Astrocyte of the hippocampus (primary cell): ENCODE results near the gene PDE6B.
"Not testable (repeated sequence)": the region's sequence is repeated elsewhere in the genome, so short reads cannot be mapped to it uniquely, and the experiment has no call there.

Source experiments
- DNase-seq: peaks from one replicate; pipeline ENCODE4 v3.0.0; 2011; ENCODE audit warnings: low read depth, low spot score

PDE6B gene

DNA sequence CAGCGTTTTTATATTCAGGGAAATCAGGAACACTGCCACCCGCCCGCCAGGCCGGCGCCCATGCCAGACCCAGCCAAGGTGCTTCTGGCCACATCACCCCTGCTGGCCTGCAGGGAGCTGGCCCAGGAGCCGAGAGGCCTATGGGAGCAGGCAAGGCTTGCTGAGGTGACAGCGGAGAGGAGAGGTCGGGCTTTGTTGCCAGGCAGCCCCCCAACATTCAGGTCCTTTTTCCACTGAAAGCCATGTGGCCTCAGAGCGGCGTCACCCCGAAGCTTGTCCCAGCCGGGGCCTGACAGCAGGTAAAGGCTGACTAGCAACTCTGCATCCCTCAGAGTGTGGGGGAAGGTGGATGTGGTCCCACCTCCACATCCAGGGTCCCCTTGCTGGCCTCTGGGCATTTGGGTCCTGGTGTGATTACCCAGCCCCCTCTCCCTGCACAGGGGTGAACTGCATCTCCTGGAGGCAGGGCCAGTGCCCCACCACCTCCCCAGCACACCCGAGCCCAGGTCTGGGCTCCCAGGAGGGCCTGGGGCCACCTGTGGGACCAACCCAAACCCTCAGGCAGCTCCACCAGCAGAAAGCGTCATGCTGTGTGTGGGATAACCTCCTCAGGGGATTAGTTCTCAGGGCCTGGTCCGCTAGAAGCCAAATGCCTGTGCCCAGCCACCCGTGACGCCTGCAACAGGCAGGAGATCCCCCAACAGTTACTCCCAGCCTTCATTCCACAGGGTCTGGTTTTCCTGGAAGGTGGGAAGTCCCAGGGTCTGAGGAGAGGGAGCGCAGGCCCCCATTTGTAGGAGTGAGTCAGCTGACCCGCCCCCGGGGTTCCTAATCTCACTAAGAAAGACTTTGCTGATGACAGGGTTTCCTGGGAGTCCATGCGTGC, at the start of gene PDE6B:
TSS of gene PDE6B (plus strand) at position 869 of the 886 bp plus-strand sequence. CDS start 54 bp downstream, outside the sequence.
- peak; percentile 23 for DNase-seq

DNA sequence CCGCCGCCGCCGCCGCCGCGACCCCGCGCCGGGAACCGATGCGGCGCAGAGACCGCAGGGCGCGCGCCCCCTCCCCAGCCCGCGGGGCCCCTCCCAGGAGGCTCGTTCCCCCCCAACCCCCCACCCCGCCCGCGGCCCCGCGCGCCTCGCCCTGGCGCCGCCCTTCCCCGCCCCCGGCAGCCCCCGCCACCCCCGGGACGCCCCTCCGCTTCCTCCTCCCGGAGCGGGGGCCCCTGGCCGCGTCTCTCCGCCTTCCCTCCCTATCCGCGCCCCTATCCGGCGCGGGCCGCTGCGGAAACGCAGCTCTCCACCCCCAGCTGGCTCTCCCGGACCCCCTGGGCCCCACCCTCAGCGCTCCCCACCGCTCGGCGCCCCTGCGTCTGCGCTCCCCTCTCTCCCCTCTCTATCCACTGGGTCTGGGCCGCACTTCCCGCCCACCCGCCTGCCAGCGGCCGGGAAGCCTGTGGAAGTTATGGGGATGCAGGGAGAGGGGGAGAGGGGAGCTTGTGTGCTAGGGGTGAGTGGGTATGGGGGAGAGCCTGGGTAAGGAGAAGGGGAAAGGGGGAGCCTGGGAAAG, 49.0 kb upstream of the PDE6B start, which contains the start of gene TMEM271:
TSS of gene TMEM271 (minus strand) at position 51 of the 577 bp plus-strand sequence. CDS start 233 bp downstream, outside the sequence.
- no peak for DNase-seq

DNA sequence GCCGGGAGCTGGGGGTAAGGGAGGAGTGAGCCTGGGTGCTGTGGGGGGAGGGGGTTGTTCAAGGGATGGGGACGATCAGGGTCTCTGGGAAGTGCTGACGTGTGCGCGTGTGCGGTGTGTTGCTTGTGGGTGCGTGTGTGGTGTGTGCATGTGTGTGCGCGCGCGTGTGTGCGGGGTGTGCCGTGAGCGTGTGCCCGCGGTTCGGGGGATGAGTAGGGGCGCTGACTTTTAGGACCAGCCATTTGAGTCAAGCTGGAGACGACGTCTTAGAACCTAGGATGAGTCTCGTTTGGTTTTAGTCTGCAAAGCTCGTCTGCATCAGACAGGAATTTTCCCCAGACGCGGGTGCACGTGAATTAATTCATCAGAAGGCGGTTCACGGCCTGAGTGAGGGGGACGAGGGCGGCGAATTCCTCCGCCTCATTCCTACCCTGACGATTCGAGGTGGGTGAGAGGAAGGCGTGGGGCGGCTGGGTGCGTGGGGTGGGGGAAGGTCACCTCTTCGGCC, 48.3 kb upstream of the PDE6B start:
- peak; percentile 28 for DNase-seq

DNA sequence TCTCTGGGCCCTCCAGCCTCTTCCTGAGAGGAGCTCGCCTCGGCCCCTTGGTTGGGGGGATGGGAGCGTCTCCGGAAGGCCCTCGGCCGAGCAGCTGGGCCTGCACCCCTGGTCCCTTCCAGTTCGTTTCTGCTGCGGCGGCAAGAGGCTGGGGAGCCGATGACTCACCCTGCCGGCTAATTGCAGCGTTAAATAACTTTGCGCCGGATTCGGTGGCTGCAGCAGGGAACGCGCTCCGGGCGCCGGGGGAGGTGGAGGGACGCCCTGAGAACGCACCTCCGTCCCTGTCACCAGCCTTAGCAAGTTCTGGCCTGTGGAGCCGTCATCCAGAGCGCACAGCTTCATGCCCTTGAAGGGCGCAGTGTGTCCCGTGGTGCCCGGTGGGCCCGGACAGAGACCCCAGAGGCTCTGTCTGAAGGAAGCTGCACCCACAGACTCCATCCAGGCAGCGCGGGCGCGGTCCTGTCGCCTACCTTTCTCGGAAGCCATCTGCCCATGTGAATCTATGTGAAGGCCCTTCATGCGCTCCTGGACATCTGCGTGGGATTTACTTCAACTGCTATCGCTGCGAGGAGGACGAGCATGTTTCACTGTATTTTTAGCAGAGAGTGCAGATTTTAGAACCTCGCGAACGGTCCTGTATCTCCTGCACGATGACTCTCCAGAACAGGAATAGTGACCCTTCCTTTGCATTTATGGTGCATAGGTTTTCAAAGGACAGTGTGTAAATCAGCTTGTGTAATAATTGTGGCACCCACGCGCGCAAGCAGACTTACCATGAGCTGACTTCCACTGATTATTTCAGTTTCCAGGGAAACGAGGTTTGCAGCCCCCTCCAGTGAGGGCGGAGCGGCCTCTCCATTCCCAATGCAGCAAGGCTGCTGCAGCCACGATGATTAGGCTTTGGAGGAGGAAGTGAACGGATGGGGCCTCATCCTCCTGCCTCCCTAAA, 47.6 kb upstream of the PDE6B start:
- peak; percentile 63 for DNase-seq

DNA sequence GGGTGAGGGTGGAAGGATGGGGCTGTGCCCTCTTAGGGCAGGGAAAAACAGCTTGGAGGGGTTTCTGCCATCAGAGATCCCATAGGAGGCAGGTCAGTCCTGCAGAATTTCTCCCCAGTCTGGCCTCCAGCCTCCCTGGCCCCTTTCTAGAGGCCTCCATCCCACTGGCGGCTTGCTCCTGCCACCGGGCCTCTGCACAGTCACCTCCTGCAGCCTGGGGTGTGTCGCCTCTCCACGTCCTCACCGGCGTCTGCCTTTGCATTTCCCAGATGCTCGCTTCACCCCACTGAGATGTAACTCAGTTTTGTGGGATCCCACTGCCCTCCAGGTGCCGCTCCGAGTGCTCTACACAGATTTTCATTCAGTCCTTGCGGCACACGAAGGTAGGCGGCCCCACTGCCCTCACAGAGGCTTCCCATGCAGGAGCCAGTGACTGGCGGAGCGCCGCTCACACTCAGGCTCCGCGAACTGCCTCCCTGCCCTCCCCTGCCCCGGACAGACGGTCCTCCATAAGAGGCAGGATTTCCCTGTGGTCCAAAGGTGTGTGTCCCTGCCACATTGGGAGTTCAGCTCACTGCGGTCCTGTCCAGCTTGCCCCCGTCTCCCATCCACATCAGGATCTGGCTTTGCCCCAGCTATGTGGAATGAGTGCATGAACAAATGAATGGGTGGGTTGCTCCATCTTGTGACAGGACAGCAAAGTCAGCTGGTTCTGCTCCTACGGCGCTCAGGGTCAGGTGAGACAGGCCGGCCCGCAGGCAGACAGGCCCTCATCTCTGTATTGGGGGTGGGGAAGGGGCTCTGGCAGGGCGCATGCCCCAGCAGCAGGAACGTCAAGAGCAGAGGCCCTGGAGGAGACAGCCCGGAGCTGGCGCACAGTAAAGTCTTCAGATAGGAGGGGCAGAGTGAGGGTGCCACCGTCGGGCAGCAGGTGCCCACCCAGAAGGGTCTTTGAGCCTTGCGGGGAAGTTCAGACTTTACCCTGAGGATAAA, 46.6 kb upstream of the PDE6B start:
- no peak for DNase-seq

DNA sequence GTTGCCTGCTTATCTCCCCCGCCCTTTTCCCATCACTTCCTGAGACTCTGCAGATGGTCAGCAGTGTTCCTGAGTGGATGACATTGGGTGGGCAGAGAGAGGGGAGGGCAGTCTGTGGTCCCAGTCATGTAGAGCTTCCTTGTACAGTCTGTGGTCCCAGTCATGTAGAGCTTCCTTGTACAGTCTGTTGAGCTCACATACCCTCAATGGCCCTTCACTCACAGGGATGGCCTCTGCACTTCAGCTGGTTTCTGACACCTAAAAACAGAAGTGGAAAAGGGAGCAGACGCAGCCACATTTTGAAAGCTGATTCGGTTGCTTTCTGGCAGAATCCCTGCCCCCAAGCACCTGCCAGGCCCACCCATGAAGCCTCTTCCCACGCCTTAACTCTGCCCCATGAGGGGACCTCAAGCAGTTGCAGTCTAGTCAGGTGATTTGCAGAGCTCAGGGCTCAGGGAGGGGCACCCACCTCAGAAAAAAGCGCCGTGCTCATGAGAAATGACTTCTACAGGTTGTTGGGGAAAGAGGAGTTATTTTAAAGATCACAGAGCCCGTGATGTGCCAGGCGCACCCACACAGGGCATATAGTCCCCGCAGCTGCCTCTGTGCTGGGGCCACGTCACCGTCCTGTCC, 45.7 kb upstream of the PDE6B start:
- DNase-seq: no peak

DNA sequence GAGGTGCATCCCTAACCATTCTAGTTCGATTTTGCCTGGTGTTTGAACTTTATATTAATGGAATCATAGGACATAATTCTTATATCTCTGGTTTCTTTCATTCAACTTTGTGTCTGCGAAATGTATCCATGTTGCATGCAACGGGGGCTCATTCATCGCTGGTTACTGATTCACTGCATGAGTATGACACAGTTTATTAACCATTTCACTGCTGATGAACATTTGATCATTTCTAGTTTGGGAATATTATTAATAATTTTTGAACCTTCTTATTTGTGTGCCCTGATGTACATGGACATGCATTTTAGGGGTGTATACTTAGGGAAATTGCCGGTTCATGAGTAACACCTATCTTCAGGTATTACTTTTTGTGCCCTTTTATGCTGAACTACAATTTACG, 44.2 kb upstream of the PDE6B start:
- DNase-seq: no peak

DNA sequence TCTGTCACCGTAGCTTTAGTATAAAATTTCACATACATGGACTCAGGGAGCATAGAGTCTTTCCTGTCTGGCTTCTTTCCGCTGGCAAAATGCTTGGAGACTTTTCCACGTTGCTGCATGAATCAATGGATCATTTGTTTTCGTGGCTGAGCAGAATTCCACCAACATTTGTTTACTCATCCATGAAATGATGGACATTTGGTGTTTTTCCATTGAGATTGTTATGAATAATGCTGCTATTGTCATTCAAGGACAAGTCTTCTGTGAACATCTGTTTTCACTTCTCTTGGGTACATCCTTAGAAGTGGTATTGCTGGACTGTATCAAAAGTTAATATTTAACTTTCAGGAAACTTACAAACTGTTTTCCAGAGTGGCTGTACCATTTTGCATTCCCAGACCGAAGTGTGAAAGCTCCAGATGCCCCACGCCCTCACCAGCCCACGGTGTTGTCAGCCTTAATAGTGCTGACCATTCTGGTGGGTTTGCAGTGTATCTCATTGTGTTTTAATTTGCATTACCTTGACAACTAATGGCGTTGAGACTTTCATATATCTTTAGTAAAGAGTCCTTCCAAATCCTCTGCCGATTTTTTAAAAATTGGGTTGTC, 43.5 kb upstream of the PDE6B start:
- DNase-seq: no peak

DNA sequence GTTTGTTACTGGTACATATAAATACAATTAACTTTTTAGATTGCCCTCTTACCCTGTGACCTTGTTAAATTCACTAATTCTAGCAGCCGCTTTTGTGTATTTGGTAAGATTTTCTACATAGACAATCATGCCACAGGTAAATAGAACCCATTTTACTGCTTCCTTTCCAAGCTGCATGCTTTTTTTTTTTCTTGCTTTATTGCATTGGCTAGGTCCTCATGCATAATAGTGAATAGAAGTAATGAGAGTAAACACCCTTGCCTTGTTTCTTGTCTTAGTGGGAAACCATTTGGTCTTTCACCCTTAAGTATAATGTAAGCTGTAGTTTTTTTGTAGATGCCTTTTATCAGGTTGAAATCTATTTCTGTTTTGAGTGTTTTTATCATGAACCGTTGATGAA, 41.6 kb upstream of the PDE6B start:
- no peak for DNase-seq

DNA sequence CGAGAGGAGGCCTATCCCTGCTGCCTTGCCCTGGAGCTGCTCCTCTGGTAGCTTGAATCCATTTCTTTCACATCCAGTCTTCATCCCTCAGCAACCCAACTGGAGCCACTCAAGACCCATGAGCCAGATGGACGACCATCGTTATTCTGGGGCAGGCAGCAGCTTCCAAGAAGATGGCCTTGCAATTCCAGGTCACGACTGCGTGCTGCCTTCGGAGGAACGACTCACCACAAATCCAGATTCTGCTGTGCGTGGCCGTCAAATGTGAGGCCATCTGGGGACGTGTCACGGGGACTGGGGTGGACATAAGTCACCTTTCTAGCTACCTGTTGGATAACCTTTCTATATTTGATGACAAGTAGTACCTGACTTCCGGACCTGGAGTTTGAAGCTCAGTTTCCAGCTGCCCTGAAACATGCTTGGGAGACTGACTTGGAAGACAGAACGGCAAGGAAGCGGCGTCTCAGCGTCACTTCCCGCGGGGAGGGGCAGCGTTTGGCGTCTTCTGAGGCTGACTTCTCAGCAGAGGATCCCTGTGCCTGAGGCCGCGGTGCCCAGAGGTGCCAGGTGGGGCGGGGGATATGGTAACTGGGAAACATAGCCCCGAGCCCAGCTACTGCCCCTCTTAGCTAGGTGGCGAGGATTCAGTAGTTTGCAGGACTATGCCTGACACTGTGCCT, 37.6 kb upstream of the PDE6B start:
- no peak for DNase-seq

DNA sequence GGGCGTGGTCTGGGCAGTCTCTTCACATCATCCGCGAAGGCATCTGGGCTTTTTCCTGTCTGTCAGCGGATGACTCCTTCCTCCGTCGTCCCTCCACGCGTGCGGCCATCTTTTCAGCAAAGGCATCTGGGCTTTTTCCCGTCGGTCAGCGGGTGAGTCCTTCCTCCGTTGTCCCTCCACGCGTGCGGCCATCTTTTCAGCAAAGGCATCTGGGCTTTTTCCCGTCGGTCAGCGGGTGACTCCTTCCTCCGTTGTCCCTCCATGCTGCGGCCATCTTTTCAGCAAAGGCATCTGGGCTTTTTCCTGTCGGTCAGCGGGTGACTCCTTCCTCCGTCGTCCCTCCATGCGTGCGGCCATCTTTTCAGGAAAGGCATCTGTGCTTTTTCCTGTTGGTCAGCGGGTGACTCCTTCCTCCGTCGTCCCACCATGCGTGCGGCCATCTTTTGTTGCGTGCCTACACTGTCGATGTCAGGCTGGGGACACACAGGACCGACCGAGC, 37.0 kb upstream of the PDE6B start:
- no peak for DNase-seq

DNA sequence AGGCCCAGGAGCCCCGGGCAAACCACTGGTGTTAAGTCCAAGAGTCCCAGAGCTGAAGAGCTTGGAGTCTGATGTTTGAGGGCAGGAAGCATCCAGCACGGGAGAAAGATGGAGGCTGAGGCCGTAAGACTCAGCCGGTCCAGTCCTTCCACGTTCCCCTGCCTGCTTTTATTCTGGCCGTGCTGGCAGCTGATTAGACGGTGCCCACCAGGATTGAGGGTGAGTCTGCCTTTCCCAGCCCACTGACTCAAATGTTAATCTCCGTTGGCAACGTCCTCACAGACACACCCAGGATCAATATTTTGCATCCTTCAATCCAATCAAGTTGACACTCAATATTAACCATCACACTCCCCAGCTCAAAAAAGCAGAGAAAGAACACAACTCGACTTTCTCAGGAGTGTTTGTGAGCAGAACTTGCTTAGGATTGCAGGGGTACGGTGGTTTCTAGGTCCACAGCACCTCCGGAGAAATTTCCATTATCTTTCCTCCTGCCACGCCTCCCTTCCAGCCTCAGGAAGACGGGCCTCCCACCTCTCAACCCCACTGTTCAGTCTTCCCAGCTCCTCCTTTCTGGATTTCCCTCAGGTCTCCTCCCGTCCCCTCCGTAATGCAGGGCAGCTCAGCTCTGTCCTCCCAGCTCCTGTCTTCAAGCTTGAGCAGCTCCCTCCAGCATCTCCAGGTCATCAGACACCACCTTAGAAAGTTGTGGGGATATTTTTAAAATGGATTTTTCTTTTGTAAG, 36.0 kb upstream of the PDE6B start:
- no peak for DNase-seq

DNA sequence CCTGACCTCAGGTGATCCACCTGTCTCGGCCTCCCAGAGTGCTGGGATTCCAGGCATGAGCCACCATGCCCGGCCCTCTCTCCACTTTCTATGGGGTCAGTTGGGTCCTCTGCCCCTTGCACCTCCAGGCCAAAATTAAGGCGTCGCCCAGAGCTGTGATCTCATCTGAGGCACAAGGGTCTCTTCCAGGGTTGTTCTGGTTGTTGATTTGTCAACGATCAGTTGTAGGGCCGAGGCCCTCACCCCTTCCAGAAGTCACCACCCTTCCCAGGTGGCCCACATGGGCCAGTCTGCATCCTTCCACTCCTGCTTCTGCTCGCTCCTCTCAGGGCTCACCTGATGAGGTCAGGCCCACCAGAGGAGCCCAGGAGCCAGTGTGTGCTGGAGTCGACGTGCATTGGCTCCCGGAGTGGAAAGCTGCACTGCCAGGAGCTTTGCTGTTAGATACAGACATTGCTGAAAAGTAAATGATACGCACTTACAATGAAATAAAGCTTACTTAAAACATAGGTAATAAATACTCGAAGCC, 35.0 kb upstream of the PDE6B start:
- DNase-seq: no peak

DNA sequence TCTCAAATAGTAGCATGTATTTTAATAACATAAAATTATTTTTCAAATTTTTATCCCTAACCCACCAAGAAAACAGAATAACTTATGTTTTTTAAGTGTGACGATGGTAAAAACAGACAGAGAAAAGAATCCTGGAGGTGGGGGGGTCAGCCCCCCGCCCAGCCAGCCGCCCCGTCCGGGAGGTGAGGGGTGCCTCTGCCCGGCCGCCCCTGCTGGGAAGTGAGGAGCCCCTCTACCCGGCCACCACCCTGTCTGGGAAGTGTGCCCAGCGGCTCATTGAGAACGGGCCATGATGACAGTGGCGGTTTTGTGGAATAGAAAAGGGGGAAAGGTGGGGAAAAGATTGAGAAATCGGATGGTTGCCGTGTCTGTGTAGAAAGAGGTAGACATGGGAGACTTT, 33.2 kb upstream of the PDE6B start:
- not testable (repeated sequence) for DNase-seq

DNA sequence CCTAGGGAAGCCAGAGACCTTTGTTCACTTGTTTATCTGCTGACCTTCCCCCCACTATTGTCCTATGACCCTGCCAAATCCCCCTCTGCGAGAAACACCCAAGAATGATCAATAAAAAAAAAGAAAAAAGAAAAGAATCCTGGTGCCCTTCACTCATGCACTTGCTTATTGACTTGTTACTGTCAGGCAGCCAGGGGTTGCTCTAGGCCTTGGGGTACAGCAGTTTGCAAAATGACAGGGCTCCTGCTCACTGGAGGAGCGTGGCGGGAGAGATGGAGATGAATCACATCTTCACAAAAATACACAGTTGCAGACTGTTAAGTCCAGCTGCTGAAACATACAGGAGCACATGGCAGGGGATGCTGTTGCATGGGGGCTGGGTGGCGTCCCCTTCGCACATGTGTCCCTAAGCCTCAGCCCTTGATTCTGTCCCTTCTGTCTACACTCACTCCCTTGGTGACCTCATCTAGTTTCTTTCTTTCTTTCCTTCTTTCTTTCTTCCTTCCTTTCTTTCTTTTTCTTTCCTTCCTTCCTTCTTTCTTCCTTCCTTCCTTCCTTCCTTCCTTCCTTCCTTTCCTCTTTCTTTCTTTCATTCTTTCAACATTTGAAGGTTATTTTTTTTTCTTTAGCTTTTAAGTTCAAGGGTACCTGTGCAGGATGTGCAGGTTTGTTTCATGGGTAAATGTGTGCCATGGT, 32.4 kb upstream of the PDE6B start:
- no peak for DNase-seq

DNA sequence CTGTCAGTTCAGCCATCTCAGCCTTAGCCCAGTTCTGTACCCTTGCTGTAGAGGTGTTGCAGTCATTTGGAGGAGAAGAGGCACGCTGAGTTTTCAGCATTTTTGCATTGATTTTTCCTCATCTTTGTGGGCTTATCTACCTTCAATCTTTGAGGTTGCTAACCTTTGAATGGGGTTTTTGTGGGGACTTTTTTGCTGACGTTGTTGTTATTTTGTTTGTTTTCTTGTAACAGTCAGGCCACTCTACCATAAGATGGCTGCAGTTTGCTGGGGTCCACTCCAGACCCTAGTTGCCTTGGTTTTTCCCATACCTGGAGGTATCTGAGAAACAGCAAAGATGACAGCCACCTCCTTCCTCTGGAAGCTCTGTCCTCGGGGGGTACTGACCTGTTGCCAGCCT, 26.4 kb upstream of the PDE6B start:
- no peak for DNase-seq

DNA sequence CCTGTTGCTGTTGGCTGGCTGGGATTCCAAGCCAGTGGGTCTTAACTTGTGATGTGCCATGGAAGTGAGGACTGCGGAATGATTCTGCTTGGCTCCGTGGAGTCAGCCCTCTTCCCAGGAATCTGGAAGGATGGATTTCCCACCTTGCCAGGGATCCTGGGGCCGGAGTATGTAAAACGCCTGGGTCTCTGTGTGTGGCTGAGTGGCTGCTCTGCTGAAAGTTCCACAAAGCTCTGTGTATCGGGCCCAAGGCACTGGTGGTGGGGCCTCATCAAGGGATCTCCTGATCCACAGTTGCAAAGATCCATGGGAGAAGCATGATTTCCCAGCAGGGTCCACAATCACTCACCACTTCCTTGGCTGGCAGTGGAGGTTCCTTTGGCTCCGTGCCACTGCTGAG, 25.2 kb upstream of the PDE6B start:
- no peak for DNase-seq
